ENCODE measurements around the gene GIT2.

DNA sequence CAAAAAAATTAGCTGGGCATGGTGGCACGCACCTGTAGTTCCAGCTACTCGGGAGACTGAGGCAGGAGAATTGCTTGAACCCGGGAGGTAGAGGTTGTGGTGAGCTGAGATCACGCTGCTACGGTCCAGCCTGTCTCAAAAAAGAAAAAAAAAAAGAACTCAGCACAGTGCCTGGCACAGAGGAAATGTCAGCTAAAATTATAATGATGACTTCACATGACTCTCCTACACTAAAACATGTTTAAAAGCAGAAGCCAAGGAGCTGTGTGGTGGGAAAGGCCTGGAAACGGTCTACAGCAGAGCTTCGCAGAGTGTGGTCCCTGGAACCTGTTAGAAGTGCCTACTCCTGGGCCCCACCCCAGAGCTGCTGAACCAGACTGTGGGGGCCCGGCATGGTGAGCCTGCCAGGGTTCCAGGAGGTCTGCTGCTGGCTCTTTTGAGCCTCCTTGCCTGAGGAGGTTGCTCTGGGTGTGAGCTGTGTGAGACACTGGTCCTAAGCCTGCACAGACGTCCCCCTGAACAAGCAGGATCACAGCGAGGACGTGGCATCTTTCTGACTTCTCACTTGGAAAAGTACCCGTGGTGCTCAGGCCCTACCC, 68.0 kb downstream of the GIT2 start:
- TF ChIP-seq, protein P1, sequence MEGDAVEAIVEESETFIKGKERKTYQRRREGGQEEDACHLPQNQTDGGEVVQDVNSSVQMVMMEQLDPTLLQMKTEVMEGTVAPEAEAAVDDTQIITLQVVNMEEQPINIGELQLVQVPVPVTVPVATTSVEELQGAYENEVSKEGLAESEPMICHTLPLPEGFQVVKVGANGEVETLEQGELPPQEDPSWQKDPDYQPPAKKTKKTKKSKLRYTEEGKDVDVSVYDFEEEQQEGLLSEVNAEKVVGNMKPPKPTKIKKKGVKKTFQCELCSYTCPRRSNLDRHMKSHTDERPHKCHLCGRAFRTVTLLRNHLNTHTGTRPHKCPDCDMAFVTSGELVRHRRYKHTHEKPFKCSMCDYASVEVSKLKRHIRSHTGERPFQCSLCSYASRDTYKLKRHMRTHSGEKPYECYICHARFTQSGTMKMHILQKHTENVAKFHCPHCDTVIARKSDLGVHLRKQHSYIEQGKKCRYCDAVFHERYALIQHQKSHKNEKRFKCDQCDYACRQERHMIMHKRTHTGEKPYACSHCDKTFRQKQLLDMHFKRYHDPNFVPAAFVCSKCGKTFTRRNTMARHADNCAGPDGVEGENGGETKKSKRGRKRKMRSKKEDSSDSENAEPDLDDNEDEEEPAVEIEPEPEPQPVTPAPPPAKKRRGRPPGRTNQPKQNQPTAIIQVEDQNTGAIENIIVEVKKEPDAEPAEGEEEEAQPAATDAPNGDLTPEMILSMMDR (conservative IDR thresholded peaks at IDR 0.05), result no peak
- no peak for TF ChIP-seq EZH2 (IDR thresholded peaks at IDR 0.05; ENCODE audit: low read depth)
